NT2/D1 (cell line): ENCODE data around the gene C7orf57.

Experiments
- YY1 ChIP-seq: IDR thresholded peaks from 2 replicates; pipeline ENCODE4 v1.6.1; 2011; ENCODE audit not compliant: insufficient read length, insufficient read depth
- ZNF274 ChIP-seq: IDR thresholded peaks from 2 replicates; pipeline ENCODE4 v1.6.1; 2011; ENCODE audit warnings: mild to moderate bottlenecking, low read depth, low read length

DNA sequence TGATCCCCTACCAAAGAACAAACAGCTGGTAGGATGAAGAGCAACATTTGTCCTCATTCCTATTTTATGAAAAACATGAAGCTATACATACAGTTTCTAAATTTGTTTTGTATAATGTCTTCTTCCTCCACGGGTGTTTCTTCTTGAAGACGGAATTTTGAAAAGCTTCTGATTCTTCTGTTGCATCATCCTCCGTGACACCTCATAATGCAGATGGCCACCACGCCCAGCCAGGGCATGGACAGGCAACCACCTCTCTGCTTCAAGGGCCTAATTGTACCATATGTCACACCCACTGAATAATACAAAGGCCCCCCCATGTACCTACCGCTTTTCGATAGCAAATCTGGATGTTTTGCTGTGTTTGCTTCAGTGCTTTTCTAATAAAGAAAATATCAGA, 6.4 kb upstream of the C7orf57 start, which contains the start of gene SUN3:
- TF ChIP-seq YY1 (no peak), ZNF274 (no peak)
